K562 (cell line): ENCODE data around the gene HOXB5. TPM values are rescaled to one million over a fixed set of nuclear protein-coding genes. Genes with fewer than 3 reads are reported as not detected.

ENCODE experiments used
- CBFA2T2 ChIP-seq: fragments of 450-650 bp; conservative IDR thresholded peaks from 2 replicates; pipeline ENCODE4 v1.6.1; 2017; ENCODE audit warnings: mild to moderate bottlenecking
- ETV5 ChIP-seq: sonication (generic); formaldehyde crosslinking; IDR thresholded peaks from 2 replicates; pipeline ENCODE4 v1.4.0; 2020; ENCODE audit warnings: low read depth, mild to moderate bottlenecking, missing genetic modification reagents
- HMG20A ChIP-seq: fragments of 450-650 bp; formaldehyde crosslinking; conservative IDR thresholded peaks from 2 replicates; pipeline ENCODE4 v1.4.0; 2020; ENCODE audit warnings: mild to moderate bottlenecking, mixed read lengths
- NR3C1 ChIP-seq: sonication (generic); formaldehyde crosslinking; IDR thresholded peaks from 2 replicates; pipeline ENCODE4 v1.8.1; 2022; ENCODE audit warnings: missing genetic modification reagents
- PHB ChIP-seq: fragments of 250-450 bp; sonication (Bioruptor Pico); IDR thresholded peaks from 2 replicates; pipeline ENCODE4 v1.5.0; 2021
- POLR2A ChIP-seq: fragments of 450-650 bp; conservative IDR thresholded peaks from 2 replicates; pipeline ENCODE4 v1.6.1; 2016
- SNIP1 ChIP-seq: fragments of 450-650 bp; IDR thresholded peaks from 2 replicates; pipeline ENCODE4 v1.7.1; 2017; ENCODE audit warnings: low read depth, mild to moderate bottlenecking
- TRIM28 ChIP-seq: fragments of 450-650 bp; IDR thresholded peaks from 2 replicates; pipeline ENCODE4 v1.6.1; 2017
- YY1 ChIP-seq, 3 experiments: IDR thresholded peaks; 2 replicates each; pipeline ENCODE4 v1.6.1; 2011; ENCODE audit warnings: low read length in 2 of 3, mild to moderate bottlenecking in 2 of 3, moderate library complexity in 2 of 3, borderline replicate concordance in 1 of 3, control low read depth in 1 of 3, low read depth in 1 of 3; ENCODE audit not compliant: insufficient read depth in 3 of 3, insufficient replicate concordance in 2 of 3, control insufficient read depth in 1 of 3, insufficient read length in 1 of 3; ENCODE audit errors: extremely low read depth in 1 of 3
- ZNF780A ChIP-seq: fragments of 250-450 bp; sonication (Bioruptor Pico); IDR thresholded peaks from 2 replicates; pipeline ENCODE4 v1.5.0; 2021; ENCODE audit warnings: mild to moderate bottlenecking
- polyA plus RNA-seq, 8 experiments: library from polyadenylated mRNA; depleted of rRNA in 4 of 8; stranded (reverse) in 5 of 8; unstranded in 3 of 8; fragments of >200 nt; fragmentation: Nextera tagmentation in 2 of 8; fragmentation: Illumina TruSeq in 1 of 8; extraction: Ambion mirVana in 2 of 8; extraction: Trizol in 1 of 8; gene quantifications; 2 replicates each; pipeline versions ENCODE4 v1.2.1 to v1.2.3, GENCODE V29; 2011 to 2014; ENCODE audit warnings: inconsistent platforms in 1 of 8, missing spikeins in 1 of 8
- total RNA-seq, 7 experiments: library from RNA; depleted of rRNA in 6 of 7; stranded (reverse); fragments of >200 nt in 6 of 7; fragmentation: Illumina TruSeq in 2 of 7; extraction: Trizol in 2 of 7; gene quantifications; 2 replicates each; pipeline versions ENCODE4 v1.2.1 to v1.2.3, GENCODE V29; 2011 to 2021; ENCODE audit warnings: low replicate concordance in 1 of 7
- TF ChIP-seq, protein P1 (sequence below): fragments of 200-800 bp; sonication (Bioruptor generic); IDR thresholded peaks from 2 replicates; pipeline ENCODE4 v1.6.1; 2016; ENCODE audit warnings: missing genetic modification characterization, missing compliant biosample characterization
- TF ChIP-seq, protein P2 (sequence below), 2 experiments: fragments of 450-650 bp; IDR thresholded peaks; 2 replicates each; pipeline ENCODE4 v1.6.1; 2018; ENCODE audit warnings: mild to moderate bottlenecking in 2 of 2, low read depth in 1 of 2; ENCODE audit not compliant: partially characterized antibody in 2 of 2
- TF ChIP-seq, protein P3 (sequence below): fragments of 450-650 bp; IDR thresholded peaks from 2 replicates; pipeline ENCODE4 v1.6.1; 2018; ENCODE audit not compliant: partially characterized antibody

The HOXB5 gene
- total and polyA plus RNA-seq, 9 of the 15 experiments (the other 6 are each of a cell fraction or from before 2014, with no cell fraction given) = 0.24 to 2.7 (median 0.65) TPM

DNA sequence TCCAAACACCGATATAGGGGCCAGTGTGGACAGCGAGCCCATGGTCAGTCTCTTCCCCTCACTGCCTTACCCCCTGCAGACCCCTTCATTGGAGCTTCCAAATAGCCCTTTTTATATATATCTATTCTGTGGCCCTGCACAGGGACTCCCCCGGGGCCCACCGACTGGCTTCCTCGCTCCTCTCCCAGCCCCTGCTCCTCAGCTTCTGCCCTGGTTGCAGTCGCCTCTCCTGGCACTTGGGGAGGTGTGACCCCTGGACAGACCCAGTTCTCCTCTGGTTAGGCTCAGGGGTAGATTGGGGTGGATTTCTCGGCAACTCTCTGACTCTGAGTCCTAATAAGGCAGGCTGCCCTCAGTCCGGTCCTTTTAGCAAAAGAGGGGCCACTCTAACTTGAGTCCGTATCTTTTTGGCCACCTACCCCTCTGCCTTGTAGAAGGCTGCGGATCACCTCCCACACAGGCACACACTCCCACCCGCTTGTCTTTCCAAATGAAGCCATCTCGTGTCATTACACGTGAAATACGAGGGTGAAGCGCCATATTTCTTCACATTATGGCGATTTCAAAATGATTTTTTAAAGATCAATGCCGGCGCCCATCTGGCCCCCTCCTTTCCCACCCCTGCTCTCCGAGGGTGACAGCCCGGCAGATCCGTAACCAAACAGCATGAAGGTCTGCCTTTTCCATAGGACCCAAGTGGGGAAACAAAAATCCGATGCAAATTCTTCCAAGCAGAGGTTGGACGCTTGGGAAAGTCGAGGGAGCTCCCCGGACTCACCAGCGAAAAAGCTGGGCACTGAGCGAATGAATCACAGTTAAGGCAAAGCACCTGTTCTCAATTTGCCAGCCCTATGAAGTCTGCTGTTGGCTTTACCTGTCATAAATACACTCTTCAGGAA is 34.3 kb upstream of the HOXB5 start (continued):
- TF ChIP-seq, protein P1, sequence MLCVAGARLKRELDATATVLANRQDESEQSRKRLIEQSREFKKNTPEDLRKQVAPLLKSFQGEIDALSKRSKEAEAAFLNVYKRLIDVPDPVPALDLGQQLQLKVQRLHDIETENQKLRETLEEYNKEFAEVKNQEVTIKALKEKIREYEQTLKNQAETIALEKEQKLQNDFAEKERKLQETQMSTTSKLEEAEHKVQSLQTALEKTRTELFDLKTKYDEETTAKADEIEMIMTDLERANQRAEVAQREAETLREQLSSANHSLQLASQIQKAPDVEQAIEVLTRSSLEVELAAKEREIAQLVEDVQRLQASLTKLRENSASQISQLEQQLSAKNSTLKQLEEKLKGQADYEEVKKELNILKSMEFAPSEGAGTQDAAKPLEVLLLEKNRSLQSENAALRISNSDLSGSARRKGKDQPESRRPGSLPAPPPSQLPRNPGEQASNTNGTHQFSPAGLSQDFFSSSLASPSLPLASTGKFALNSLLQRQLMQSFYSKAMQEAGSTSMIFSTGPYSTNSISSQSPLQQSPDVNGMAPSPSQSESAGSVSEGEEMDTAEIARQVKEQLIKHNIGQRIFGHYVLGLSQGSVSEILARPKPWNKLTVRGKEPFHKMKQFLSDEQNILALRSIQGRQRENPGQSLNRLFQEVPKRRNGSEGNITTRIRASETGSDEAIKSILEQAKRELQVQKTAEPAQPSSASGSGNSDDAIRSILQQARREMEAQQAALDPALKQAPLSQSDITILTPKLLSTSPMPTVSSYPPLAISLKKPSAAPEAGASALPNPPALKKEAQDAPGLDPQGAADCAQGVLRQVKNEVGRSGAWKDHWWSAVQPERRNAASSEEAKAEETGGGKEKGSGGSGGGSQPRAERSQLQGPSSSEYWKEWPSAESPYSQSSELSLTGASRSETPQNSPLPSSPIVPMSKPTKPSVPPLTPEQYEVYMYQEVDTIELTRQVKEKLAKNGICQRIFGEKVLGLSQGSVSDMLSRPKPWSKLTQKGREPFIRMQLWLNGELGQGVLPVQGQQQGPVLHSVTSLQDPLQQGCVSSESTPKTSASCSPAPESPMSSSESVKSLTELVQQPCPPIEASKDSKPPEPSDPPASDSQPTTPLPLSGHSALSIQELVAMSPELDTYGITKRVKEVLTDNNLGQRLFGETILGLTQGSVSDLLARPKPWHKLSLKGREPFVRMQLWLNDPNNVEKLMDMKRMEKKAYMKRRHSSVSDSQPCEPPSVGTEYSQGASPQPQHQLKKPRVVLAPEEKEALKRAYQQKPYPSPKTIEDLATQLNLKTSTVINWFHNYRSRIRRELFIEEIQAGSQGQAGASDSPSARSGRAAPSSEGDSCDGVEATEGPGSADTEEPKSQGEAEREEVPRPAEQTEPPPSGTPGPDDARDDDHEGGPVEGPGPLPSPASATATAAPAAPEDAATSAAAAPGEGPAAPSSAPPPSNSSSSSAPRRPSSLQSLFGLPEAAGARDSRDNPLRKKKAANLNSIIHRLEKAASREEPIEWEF (CRISPR knock-in tag) = 0 out of 2 replicates have a peak, but pooled peaks have one; percentile 4
- TF ChIP-seq PHB (CRISPR knock-in tag) = no peak
- TF ChIP-seq HMG20A (CRISPR knock-in tag) = no peak
- TF ChIP-seq, protein P2, sequence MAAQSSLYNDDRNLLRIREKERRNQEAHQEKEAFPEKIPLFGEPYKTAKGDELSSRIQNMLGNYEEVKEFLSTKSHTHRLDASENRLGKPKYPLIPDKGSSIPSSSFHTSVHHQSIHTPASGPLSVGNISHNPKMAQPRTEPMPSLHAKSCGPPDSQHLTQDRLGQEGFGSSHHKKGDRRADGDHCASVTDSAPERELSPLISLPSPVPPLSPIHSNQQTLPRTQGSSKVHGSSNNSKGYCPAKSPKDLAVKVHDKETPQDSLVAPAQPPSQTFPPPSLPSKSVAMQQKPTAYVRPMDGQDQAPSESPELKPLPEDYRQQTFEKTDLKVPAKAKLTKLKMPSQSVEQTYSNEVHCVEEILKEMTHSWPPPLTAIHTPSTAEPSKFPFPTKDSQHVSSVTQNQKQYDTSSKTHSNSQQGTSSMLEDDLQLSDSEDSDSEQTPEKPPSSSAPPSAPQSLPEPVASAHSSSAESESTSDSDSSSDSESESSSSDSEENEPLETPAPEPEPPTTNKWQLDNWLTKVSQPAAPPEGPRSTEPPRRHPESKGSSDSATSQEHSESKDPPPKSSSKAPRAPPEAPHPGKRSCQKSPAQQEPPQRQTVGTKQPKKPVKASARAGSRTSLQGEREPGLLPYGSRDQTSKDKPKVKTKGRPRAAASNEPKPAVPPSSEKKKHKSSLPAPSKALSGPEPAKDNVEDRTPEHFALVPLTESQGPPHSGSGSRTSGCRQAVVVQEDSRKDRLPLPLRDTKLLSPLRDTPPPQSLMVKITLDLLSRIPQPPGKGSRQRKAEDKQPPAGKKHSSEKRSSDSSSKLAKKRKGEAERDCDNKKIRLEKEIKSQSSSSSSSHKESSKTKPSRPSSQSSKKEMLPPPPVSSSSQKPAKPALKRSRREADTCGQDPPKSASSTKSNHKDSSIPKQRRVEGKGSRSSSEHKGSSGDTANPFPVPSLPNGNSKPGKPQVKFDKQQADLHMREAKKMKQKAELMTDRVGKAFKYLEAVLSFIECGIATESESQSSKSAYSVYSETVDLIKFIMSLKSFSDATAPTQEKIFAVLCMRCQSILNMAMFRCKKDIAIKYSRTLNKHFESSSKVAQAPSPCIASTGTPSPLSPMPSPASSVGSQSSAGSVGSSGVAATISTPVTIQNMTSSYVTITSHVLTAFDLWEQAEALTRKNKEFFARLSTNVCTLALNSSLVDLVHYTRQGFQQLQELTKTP (IDR thresholded peaks at IDR 0.05; ENCODE audit: low read depth in 1 of 2, partially characterized antibody in 2 of 2) = peak in 1 of 2 experiments; percentile 54
- 0 out of 2 replicates have a peak, but pooled peaks have one; percentile 5 for TF ChIP-seq CBFA2T2
- no peak for TF ChIP-seq NR3C1 (CRISPR knock-in tag)
- TF ChIP-seq ETV5 (CRISPR knock-in tag) = no peak
- TF ChIP-seq YY1 (IDR thresholded peaks at IDR 0.05; ENCODE audit: borderline replicate concordance in 1 of 3, control insufficient read depth in 1 of 3, extremely low read depth in 1 of 3, insufficient read depth in 3 of 3, insufficient read length in 1 of 3, insufficient replicate concordance in 2 of 3, low read depth in 1 of 3, low read length in 2 of 3) = peak in 1 of 3 experiments; percentile 38
- no peak for TF ChIP-seq ZNF780A (CRISPR knock-in tag)
- TF ChIP-seq SNIP1 = no peak
- TF ChIP-seq, protein P3, sequence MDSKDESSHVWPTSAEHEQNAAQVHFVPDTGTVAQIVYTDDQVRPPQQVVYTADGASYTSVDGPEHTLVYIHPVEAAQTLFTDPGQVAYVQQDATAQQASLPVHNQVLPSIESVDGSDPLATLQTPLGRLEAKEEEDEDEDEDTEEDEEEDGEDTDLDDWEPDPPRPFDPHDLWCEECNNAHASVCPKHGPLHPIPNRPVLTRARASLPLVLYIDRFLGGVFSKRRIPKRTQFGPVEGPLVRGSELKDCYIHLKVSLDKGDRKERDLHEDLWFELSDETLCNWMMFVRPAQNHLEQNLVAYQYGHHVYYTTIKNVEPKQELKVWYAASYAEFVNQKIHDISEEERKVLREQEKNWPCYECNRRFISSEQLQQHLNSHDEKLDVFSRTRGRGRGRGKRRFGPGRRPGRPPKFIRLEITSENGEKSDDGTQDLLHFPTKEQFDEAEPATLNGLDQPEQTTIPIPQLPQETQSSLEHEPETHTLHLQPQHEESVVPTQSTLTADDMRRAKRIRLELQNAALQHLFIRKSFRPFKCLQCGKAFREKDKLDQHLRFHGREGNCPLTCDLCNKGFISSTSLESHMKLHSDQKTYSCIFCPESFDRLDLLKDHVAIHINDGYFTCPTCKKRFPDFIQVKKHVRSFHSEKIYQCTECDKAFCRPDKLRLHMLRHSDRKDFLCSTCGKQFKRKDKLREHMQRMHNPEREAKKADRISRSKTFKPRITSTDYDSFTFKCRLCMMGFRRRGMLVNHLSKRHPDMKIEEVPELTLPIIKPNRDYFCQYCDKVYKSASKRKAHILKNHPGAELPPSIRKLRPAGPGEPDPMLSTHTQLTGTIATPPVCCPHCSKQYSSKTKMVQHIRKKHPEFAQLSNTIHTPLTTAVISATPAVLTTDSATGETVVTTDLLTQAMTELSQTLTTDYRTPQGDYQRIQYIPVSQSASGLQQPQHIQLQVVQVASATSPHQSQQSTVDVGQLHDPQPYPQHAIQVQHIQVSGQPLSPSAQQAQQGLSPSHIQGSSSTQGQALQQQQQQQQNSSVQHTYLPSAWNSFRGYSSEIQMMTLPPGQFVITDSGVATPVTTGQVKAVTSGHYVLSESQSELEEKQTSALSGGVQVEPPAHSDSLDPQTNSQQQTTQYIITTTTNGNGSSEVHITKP = peak; percentile 68
- 0 out of 2 replicates have a peak, but pooled peaks have one; percentile 38 for TF ChIP-seq POLR2A
- TF ChIP-seq TRIM28 = no peak
